ENCODE measurements around the gene MYO5B. TPM values are rescaled to one million over a fixed set of nuclear protein-coding genes. Genes with fewer than 3 reads are reported as not detected.

MYO5B gene
- total and polyA plus RNA-seq, 10 of the 15 experiments (the other 5 are each of a cell fraction or from before 2014, with no cell fraction given) = 2.5 to 4.5 (median 3.3) TPM

GRCh38 chr18:49848115-49848514 is 346.8 kb downstream of the MYO5B start (continued):
- TF ChIP-seq SP1 (IDR thresholded peaks at IDR 0.05; ENCODE audit: low read depth, low read length) (no peak), MAX (IDR thresholded peaks at IDR 0.05; ENCODE audit: low read depth, low read length) (no peak)

GRCh38 chr18:49847524-49847923 is 347.4 kb downstream of the MYO5B start:
- H3K4me3 ChIP-seq = no peak overlapping the region
- no TSS peak for BruUV-seq (replicated peaks)
- ChIA-PET RAD21 (ENCODE audit: unreplicated experiment) (no interaction called here), SMC1A (ENCODE audit: uncharacterized antibody, unreplicated experiment) (no interaction called here), POLR2A (interaction anchor here (0.6 kb wide), 2 partner anchors 17 to 25 kb away, joined by 4 to 5 read pairs; no protein-coding TSS in a partner anchor), CTCF (no interaction called here)
- ATAC-seq (no peak), FAIRE-seq (no peak), DNase-seq (ENCODE audit: low read depth, low spot score) (no peak)
- H3K4me2 ChIP-seq (ENCODE audit: control insufficient read depth, insufficient read depth) = no peak overlapping the region
- H3K9ac ChIP-seq (ENCODE audit: control insufficient read depth, insufficient read depth, low read length) = no peak overlapping the region
- H3K27ac ChIP-seq (ENCODE audit: control insufficient read depth, insufficient read depth) = no peak overlapping the region
- H3K27me3 ChIP-seq (replicated peaks in 1 of 2; ENCODE audit: control insufficient read depth in 2 of 2, insufficient read depth in 2 of 2, low read length in 1 of 2) = peaks cover 0 to 3% of the 10 kb centered on the region in 2 experiments; a peak in 1 of 4 replicates
- TF ChIP-seq RFX5 (IDR thresholded peaks at IDR 0.05; ENCODE audit: low read depth, low read length) (no peak), CREM (IDR thresholded peaks at IDR 0.05; ENCODE audit: low read depth) (no peak), NKRF (conservative IDR thresholded peaks at IDR 0.05) (no peak), ZNF24 (IDR thresholded peaks at IDR 0.05) (no peak), CHD1 (IDR thresholded peaks at IDR 0.05; ENCODE audit: low read depth, low read length) (no peak), SP1 (IDR thresholded peaks at IDR 0.05; ENCODE audit: low read depth, low read length) (no peak), PBX3 (IDR thresholded peaks at IDR 0.05; ENCODE audit: insufficient replicate concordance, low read depth, low read length) (no peak), STAT3 (IDR thresholded peaks at IDR 0.05; ENCODE audit: low read depth, low read length) (no peak), YY1 (IDR thresholded peaks at IDR 0.05; ENCODE audit: low read depth, low read length) (no peak), CBX3 (IDR thresholded peaks at IDR 0.05; ENCODE audit: borderline replicate concordance, low read depth) (no peak), TCF3 (IDR thresholded peaks at IDR 0.05; ENCODE audit: borderline replicate concordance, insufficient read depth, low read depth, low read length) (no peak), SREBF2 (IDR thresholded peaks at IDR 0.05; ENCODE audit: low read length) (no peak), HSF1 (IDR thresholded peaks at IDR 0.05; ENCODE audit: low read depth, low read length) (no peak)
- H3K4me1 ChIP-seq (ENCODE audit: control insufficient read depth, insufficient read depth, low read length) = no peaks in the 10 kb centered on the region
- in situ Hi-C loops (cut with MboI) = no loop called here
- H4K20me1 ChIP-seq (ENCODE audit: control insufficient read depth, insufficient read depth) = no peaks in the 10 kb centered on the region
- H3K36me3 ChIP-seq (ENCODE audit: control insufficient read depth in 2 of 2, insufficient read depth in 2 of 2, low read length in 1 of 2) = no peaks in the 10 kb centered on the region
- intact Hi-C loops (cut with micrococcal nuclease; ENCODE audit: unreplicated experiment) = no loop called here
- H3K79me2 ChIP-seq (ENCODE audit: control insufficient read depth, insufficient read depth, low read length) = no peaks in the 10 kb centered on the region
- no peak overlapping the region for H2AFZ ChIP-seq (ENCODE audit: control insufficient read depth, low read depth, low read length)
- 25% methylated on average over 8 of the region's 8 CpGs for WGBS (ENCODE audit: insufficient coverage, insufficient replicate concordance, low lambda C conversion rate, missing lambda C conversion rate)
- H3K9me3 ChIP-seq (replicated peaks; ENCODE audit: control insufficient read depth, insufficient read depth, low read length) = no peaks in the 10 kb centered on the region
